ENCODE results near the gene ZNF845.
A peak's percentile ranks its signal among the peaks of the same experiment; 100 is the strongest.
"Not testable (repeated sequence)": the region's sequence is repeated elsewhere in the genome, so short reads cannot be mapped to it uniquely, and the experiment has no call there.

Gene ZNF845

GRCh38 chr19:53333463-53334449 lies at the start of gene ZNF845:
ZNF845 (plus strand) TSS chr19:53333749; CDS start chr19:53341308, 7,559 bp downstream.
- no peak for FAIRE-seq

- FAIRE-seq: no peak
Measured at GRCh38 chr19:53285087-53285486, 48.5 kb upstream of the ZNF845 start.

- FAIRE-seq: no peak
Measured at GRCh38 chr19:53290758-53291549, 42.6 kb upstream of the ZNF845 start.

- no peak for FAIRE-seq
Measured at GRCh38 chr19:53294786-53295441, 38.6 kb upstream of the ZNF845 start.

- FAIRE-seq: not testable (repeated sequence)
Measured at GRCh38 chr19:53301341-53301740, 32.2 kb upstream of the ZNF845 start.

GRCh38 chr19:53308339-53308811 lies 25.2 kb upstream of the ZNF845 start:
- no peak for FAIRE-seq

- no peak for FAIRE-seq
Measured at GRCh38 chr19:53311044-53311443, 22.5 kb upstream of the ZNF845 start.

GRCh38 chr19:53311897-53312296 lies 21.7 kb upstream of the ZNF845 start:
- FAIRE-seq: no peak

GRCh38 chr19:53328967-53329366 lies 4.6 kb upstream of the ZNF845 start:
- FAIRE-seq: no peak

GRCh38 chr19:53332484-53332883 lies 1.1 kb upstream of the ZNF845 start:
- FAIRE-seq: no peak

- no peak for FAIRE-seq
Measured at GRCh38 chr19:53333066-53333462, 485 bp upstream of the ZNF845 start.

GRCh38 chr19:53344403-53344802 lies 10.9 kb downstream of the ZNF845 start:
- not testable (repeated sequence) for FAIRE-seq

- FAIRE-seq: no peak
Measured at GRCh38 chr19:53355739-53356138, 22.2 kb downstream of the ZNF845 start.

GRCh38 chr19:53357821-53358581 lies 24.5 kb downstream of the ZNF845 start:
- FAIRE-seq: no peak

- not testable (repeated sequence) for FAIRE-seq
Measured at GRCh38 chr19:53360056-53360455, 26.5 kb downstream of the ZNF845 start.

- no peak for FAIRE-seq
Measured at GRCh38 chr19:53365134-53365898, 31.8 kb downstream of the ZNF845 start, which contains the start of gene ZNF525. ZNF525 (plus strand) TSS chr19:53365705; CDS start chr19:53372282, 6,577 bp downstream.

GRCh38 chr19:53365899-53366493 lies 32.4 kb downstream of the ZNF845 start:
- FAIRE-seq: no peak

GRCh38 chr19:53372196-53372595 lies 38.6 kb downstream of the ZNF845 start:
- FAIRE-seq: no peak

- no peak for FAIRE-seq
Measured at GRCh38 chr19:53374288-53374687, 40.7 kb downstream of the ZNF845 start.

- peak; percentile 27 for FAIRE-seq
Measured at GRCh38 chr19:53374743-53375142, 41.2 kb downstream of the ZNF845 start.

GRCh38 chr19:53381376-53381775 lies 47.8 kb downstream of the ZNF845 start:
- FAIRE-seq: no peak

Data from islet of Langerhans (tissue), 1 donor.